Osteocyte (in vitro differentiated cells): ENCODE measurements around the gene MAPK14. TPM values are rescaled to one million over a fixed set of nuclear protein-coding genes. Genes with fewer than 3 reads are reported as not detected.

ENCODE experiments used
- DNase-seq: peaks from one replicate; pipeline ENCODE4 v3.0.0; 2021; ENCODE audit warnings: mixed read lengths; ENCODE audit not compliant: unreplicated experiment; ENCODE audit errors: extremely low spot score
- H3K27ac Mint-ChIP-seq: one replicate; pipeline ENCODE4 v1.8.0; 2021; ENCODE audit warnings: mild to moderate bottlenecking, mixed read lengths; ENCODE audit not compliant: unreplicated experiment
- H3K27me3 Mint-ChIP-seq: one replicate; pipeline ENCODE4 v1.8.0; 2021; ENCODE audit warnings: mixed read lengths; ENCODE audit not compliant: unreplicated experiment
- H3K36me3 Mint-ChIP-seq: one replicate; pipeline ENCODE4 v1.8.0; 2021; ENCODE audit warnings: mixed read lengths; ENCODE audit not compliant: unreplicated experiment
- H3K4me1 Mint-ChIP-seq: one replicate; pipeline ENCODE4 v1.8.0; 2021; ENCODE audit warnings: mixed read lengths; ENCODE audit not compliant: unreplicated experiment
- H3K4me3 Mint-ChIP-seq: one replicate; pipeline ENCODE4 v1.8.0; 2021; ENCODE audit warnings: mild to moderate bottlenecking, moderate library complexity, mixed read lengths; ENCODE audit not compliant: unreplicated experiment
- H3K9me3 Mint-ChIP-seq: one replicate; pipeline ENCODE4 v1.8.0; 2021; ENCODE audit warnings: mixed read lengths; ENCODE audit not compliant: unreplicated experiment
- CTCF ChIP-seq: fragments of 200-600 bp; sonication (generic); IDR thresholded peaks from 2 replicates; pipeline ENCODE4 v1.5.0; 2021; ENCODE audit warnings: antibody characterized with exemption, mild to moderate bottlenecking, moderate library complexity
- total RNA-seq: library from RNA; stranded (reverse); gene quantifications from 2 replicates; pipeline ENCODE4 v1.2.1, GENCODE V29; 2021

The MAPK14 gene
- total RNA-seq, 1 donor from 2014 or later: 38.8 TPM

GRCh38 chr6:36147294-36147693 lies 119.7 kb downstream of the MAPK14 start:
- H3K27me3 Mint-ChIP-seq: peaks cover 5% of the 10 kb centered on the region

GRCh38 chr6:36149476-36149875 lies 121.9 kb downstream of the MAPK14 start:
- TF ChIP-seq CTCF: no peak
- peaks cover 16% of the 10 kb centered on the region for H3K9me3 Mint-ChIP-seq
- DNase-seq: no peak
- H3K4me1 Mint-ChIP-seq: no peaks in the 10 kb centered on the region
- peaks cover 9% of the 10 kb centered on the region for H3K27me3 Mint-ChIP-seq
- no peaks in the 10 kb centered on the region for H3K36me3 Mint-ChIP-seq
- no peak overlapping the region for H3K27ac Mint-ChIP-seq
- no peak overlapping the region for H3K4me3 Mint-ChIP-seq

More at GRCh38 chr6:36147294-36147693, 119.7 kb downstream of the MAPK14 start:
- Mint-ChIP-seq H3K36me3 (no peaks in the 10 kb centered on the region), H3K4me1 (no peaks in the 10 kb centered on the region), H3K27ac (no peak overlapping the region), H3K4me3 (no peak overlapping the region), H3K9me3 (peaks cover 7% of the 10 kb centered on the region)
- DNase-seq: peak; percentile 57
- TF ChIP-seq CTCF: no peak

- Mint-ChIP-seq H3K4me3 (no peak overlapping the region), H3K9me3 (peaks cover 22% of the 10 kb centered on the region), H3K27me3 (peaks cover 11% of the 10 kb centered on the region), H3K4me1 (no peaks in the 10 kb centered on the region), H3K36me3 (no peaks in the 10 kb centered on the region), H3K27ac (no peak overlapping the region)
- no peak for DNase-seq
- TF ChIP-seq CTCF: no peak
These were observed 122.7 kb downstream of the MAPK14 start for GRCh38 chr6:36150283-36150682.

GRCh38 chr6:36154286-36154685 lies 126.7 kb downstream of the MAPK14 start:
- no peak for DNase-seq
- H3K36me3 Mint-ChIP-seq: peaks cover 2% of the 10 kb centered on the region
- no peak overlapping the region for H3K4me3 Mint-ChIP-seq
- no peaks in the 10 kb centered on the region for H3K4me1 Mint-ChIP-seq
- H3K9me3 Mint-ChIP-seq: peaks cover 30% of the 10 kb centered on the region
- H3K27ac Mint-ChIP-seq: no peak overlapping the region
- H3K27me3 Mint-ChIP-seq: peaks cover 7% of the 10 kb centered on the region
- no peak for TF ChIP-seq CTCF

GRCh38 chr6:36155662-36156061 lies 128.1 kb downstream of the MAPK14 start:
- H3K9me3 Mint-ChIP-seq: peaks cover 35% of the 10 kb centered on the region
- no peak for TF ChIP-seq CTCF
- H3K27ac Mint-ChIP-seq: no peak overlapping the region
- no peaks in the 10 kb centered on the region for H3K4me1 Mint-ChIP-seq
- no peak for DNase-seq
- H3K27me3 Mint-ChIP-seq: peaks cover 7% of the 10 kb centered on the region
- H3K36me3 Mint-ChIP-seq: peaks cover 2% of the 10 kb centered on the region
- no peak overlapping the region for H3K4me3 Mint-ChIP-seq
